ENCODE results near the gene ZNF76. TPM values are rescaled to one million over a fixed set of nuclear protein-coding genes. Genes with fewer than 3 reads are reported as not detected.

ZNF76 gene
- total RNA-seq, 2 experiments from 2014 or later = 39.4 to 41.6 TPM

- Mint-ChIP-seq H3K9me3 (ENCODE audit: insufficient read depth) (no peaks in the 10 kb centered on the region), H3K27me3 (ENCODE audit: low read depth) (no peaks in the 10 kb centered on the region), H3K36me3 (ENCODE audit: low read depth) (no peaks in the 10 kb centered on the region), H3K4me3 (no peak overlapping the region), H3K4me1 (ENCODE audit: low read depth) (peaks cover 3% of the 10 kb centered on the region), H3K27ac (no peak overlapping the region)
- no peak for ATAC-seq
- ChIA-PET CTCF (interaction anchor here (1.3 to 4.0 kb wide), 2 partner anchors 100 to 252 kb away, joined by 5 to 31 read pairs; no protein-coding TSS in a partner anchor), POLR2A (no interaction called here)
- DNase-seq = no peak
Observed at GRCh38 chr6:35238843-35239289, 20.7 kb upstream of the ZNF76 start.

GRCh38 chr6:35239581-35239980 is 20.0 kb upstream of the ZNF76 start:
- no peak for DNase-seq

GRCh38 chr6:35240838-35241801 is 18.4 kb upstream of the ZNF76 start:
- no peak overlapping the region for H3K4me3 Mint-ChIP-seq
- CTCF ChIA-PET = interaction anchor here (0.5 to 4.0 kb wide), 51 partner anchors 8 to 628 kb away, joined by 3 to 54 read pairs (median 4); partner anchors contain the start of gene ZNF76

More at GRCh38 chr6:35239581-35239980, 20.0 kb upstream of the ZNF76 start:
- Mint-ChIP-seq H3K4me1 (ENCODE audit: low read depth) (peaks cover 3% of the 10 kb centered on the region), H3K27me3 (ENCODE audit: low read depth) (no peaks in the 10 kb centered on the region), H3K36me3 (ENCODE audit: low read depth) (no peaks in the 10 kb centered on the region), H3K4me3 (no peak overlapping the region), H3K9me3 (ENCODE audit: insufficient read depth) (no peaks in the 10 kb centered on the region), H3K27ac (no peak overlapping the region)
- ChIA-PET CTCF (interaction anchor here (0.6 to 4.0 kb wide), 13 partner anchors 9 to 784 kb away, joined by 3 to 54 read pairs (median 5); no protein-coding TSS in a partner anchor), POLR2A (no interaction called here)
- ATAC-seq = no peak

GRCh38 chr6:35242486-35242885 is 17.0 kb upstream of the ZNF76 start:
- CTCF ChIA-PET = interaction anchor here (0.8 to 4.0 kb wide), 7 partner anchors 11 to 255 kb away, joined by 4 to 31 read pairs (median 13); no protein-coding TSS in a partner anchor
- no peak overlapping the region for H3K4me3 Mint-ChIP-seq
- H3K9me3 Mint-ChIP-seq (ENCODE audit: insufficient read depth) = no peaks in the 10 kb centered on the region
- POLR2A ChIA-PET = no interaction called here
- H3K27me3 Mint-ChIP-seq (ENCODE audit: low read depth) = no peaks in the 10 kb centered on the region
- peaks cover 3% of the 10 kb centered on the region for H3K4me1 Mint-ChIP-seq (ENCODE audit: low read depth)
- ATAC-seq = no peak
- H3K36me3 Mint-ChIP-seq (ENCODE audit: low read depth) = no peaks in the 10 kb centered on the region
- no peak for DNase-seq
- no peak overlapping the region for H3K27ac Mint-ChIP-seq

More at GRCh38 chr6:35240838-35241801, 18.4 kb upstream of the ZNF76 start:
- Mint-ChIP-seq H3K27ac (no peak overlapping the region), H3K27me3 (ENCODE audit: low read depth) (no peaks in the 10 kb centered on the region), H3K9me3 (ENCODE audit: insufficient read depth) (no peaks in the 10 kb centered on the region), H3K36me3 (ENCODE audit: low read depth) (no peaks in the 10 kb centered on the region), H3K4me1 (ENCODE audit: low read depth) (peaks cover 3% of the 10 kb centered on the region)
- ATAC-seq = peak; percentile 86
- POLR2A ChIA-PET = interaction anchor here (0.6 to 1.6 kb wide), 3 partner anchors 10 to 427 kb away, joined by 3 to 4 read pairs (median 4); no protein-coding TSS in a partner anchor
- peak; percentile 82 for DNase-seq

- no peak overlapping the region for H3K27ac Mint-ChIP-seq
- ATAC-seq (no peak), DNase-seq (no peak)
- ChIA-PET POLR2A (no interaction called here), CTCF (interaction anchor here (0.8 to 4.0 kb wide), 5 partner anchors 12 to 104 kb away, joined by 4 to 31 read pairs (median 5); no protein-coding TSS in a partner anchor)
- H3K36me3 Mint-ChIP-seq (ENCODE audit: low read depth) = no peaks in the 10 kb centered on the region
- no peaks in the 10 kb centered on the region for H3K27me3 Mint-ChIP-seq (ENCODE audit: low read depth)
- H3K4me3 Mint-ChIP-seq = no peak overlapping the region
- no peaks in the 10 kb centered on the region for H3K9me3 Mint-ChIP-seq (ENCODE audit: insufficient read depth)
- H3K4me1 Mint-ChIP-seq (ENCODE audit: low read depth) = peaks cover 8% of the 10 kb centered on the region
Observed at GRCh38 chr6:35242906-35243305, 16.6 kb upstream of the ZNF76 start.

- Mint-ChIP-seq H3K36me3 (ENCODE audit: low read depth) (no peaks in the 10 kb centered on the region), H3K27me3 (ENCODE audit: low read depth) (no peaks in the 10 kb centered on the region), H3K4me3 (no peak overlapping the region), H3K27ac (no peak overlapping the region), H3K4me1 (ENCODE audit: low read depth) (peaks cover 12% of the 10 kb centered on the region), H3K9me3 (ENCODE audit: insufficient read depth) (no peaks in the 10 kb centered on the region)
- no peak for DNase-seq
- POLR2A ChIA-PET = no interaction called here
- ATAC-seq = no peak
- CTCF ChIA-PET = interaction anchor here (1.4 kb wide), 1 partner anchor 15 kb away, joined by 4 read pairs; no protein-coding TSS in a partner anchor
Observed at GRCh38 chr6:35243386-35243958, 16.1 kb upstream of the ZNF76 start.

GRCh38 chr6:35244551-35244950 is 15.0 kb upstream of the ZNF76 start:
- no peak overlapping the region for H3K4me3 Mint-ChIP-seq
- no peaks in the 10 kb centered on the region for H3K36me3 Mint-ChIP-seq (ENCODE audit: low read depth)
- ChIA-PET CTCF (interaction anchor here (1.8 kb wide), 1 partner anchor 38 kb away, joined by 5 read pairs; no protein-coding TSS in a partner anchor), POLR2A (no interaction called here)
- no peak overlapping the region for H3K27ac Mint-ChIP-seq
- ATAC-seq (no peak), DNase-seq (no peak)
- H3K4me1 Mint-ChIP-seq (ENCODE audit: low read depth) = peaks cover 19% of the 10 kb centered on the region
- no peaks in the 10 kb centered on the region for H3K27me3 Mint-ChIP-seq (ENCODE audit: low read depth)
- H3K9me3 Mint-ChIP-seq (ENCODE audit: insufficient read depth) = no peaks in the 10 kb centered on the region

- Mint-ChIP-seq H3K9me3 (ENCODE audit: insufficient read depth) (no peaks in the 10 kb centered on the region), H3K36me3 (ENCODE audit: low read depth) (peaks cover 2% of the 10 kb centered on the region), H3K4me3 (no peak overlapping the region), H3K27me3 (ENCODE audit: low read depth) (no peaks in the 10 kb centered on the region), H3K27ac (peak overlapping the region; percentile 40), H3K4me1 (ENCODE audit: low read depth) (peaks cover 18% of the 10 kb centered on the region)
- DNase-seq (no peak), ATAC-seq (no peak)
- ChIA-PET POLR2A (interaction anchor here (0.9 kb wide), 1 partner anchor 12 kb away, joined by 3 read pairs; the partner anchor contains the start of gene ZNF76), CTCF (interaction anchor here (2.9 to 3.1 kb wide), 2 partner anchors 8 to 11 kb away, joined by 13 to 16 read pairs; partner anchors contain the start of gene ZNF76)
Observed at GRCh38 chr6:35247642-35248231, 11.8 kb upstream of the ZNF76 start.

GRCh38 chr6:35248300-35248699 is 11.2 kb upstream of the ZNF76 start:
- no peaks in the 10 kb centered on the region for H3K27me3 Mint-ChIP-seq (ENCODE audit: low read depth)
- H3K9me3 Mint-ChIP-seq (ENCODE audit: insufficient read depth) = no peaks in the 10 kb centered on the region
- H3K4me3 Mint-ChIP-seq = no peak overlapping the region
- ATAC-seq = no peak
- ChIA-PET POLR2A (interaction anchor here (0.9 kb wide), 1 partner anchor 11 kb away, joined by 3 read pairs; the partner anchor contains the start of gene ZNF76), CTCF (interaction anchor here (2.9 to 3.1 kb wide), 2 partner anchors 8 to 10 kb away, joined by 13 to 16 read pairs; partner anchors contain the start of gene ZNF76)
- no peak for DNase-seq
- H3K27ac Mint-ChIP-seq = peak overlapping the region; percentile 40
- peaks cover 2% of the 10 kb centered on the region for H3K36me3 Mint-ChIP-seq (ENCODE audit: low read depth)
- peaks cover 18% of the 10 kb centered on the region for H3K4me1 Mint-ChIP-seq (ENCODE audit: low read depth)

- no peak overlapping the region for H3K4me3 Mint-ChIP-seq
- no peak for DNase-seq
- ChIA-PET POLR2A (interaction anchor here (0.6 to 0.9 kb wide), 2 partner anchors 10 to 192 kb away, joined by 3 to 6 read pairs; partner anchors contain the start of gene ZNF76), CTCF (interaction anchor here (0.7 to 3.1 kb wide), 3 partner anchors 9 to 247 kb away, joined by 3 to 16 read pairs (median 13); partner anchors contain the start of gene ZNF76)
- no peak for ATAC-seq
- peak overlapping the region; percentile 27 for H3K27ac Mint-ChIP-seq
- H3K9me3 Mint-ChIP-seq (ENCODE audit: insufficient read depth) = no peaks in the 10 kb centered on the region
- peaks cover 18% of the 10 kb centered on the region for H3K4me1 Mint-ChIP-seq (ENCODE audit: low read depth)
- no peaks in the 10 kb centered on the region for H3K27me3 Mint-ChIP-seq (ENCODE audit: low read depth)
- H3K36me3 Mint-ChIP-seq (ENCODE audit: low read depth) = peaks cover 2% of the 10 kb centered on the region
Observed at GRCh38 chr6:35248965-35249364, 10.6 kb upstream of the ZNF76 start.

GRCh38 chr6:35251949-35252348 is 7.6 kb upstream of the ZNF76 start:
- Mint-ChIP-seq H3K4me1 (ENCODE audit: low read depth) (peaks cover 18% of the 10 kb centered on the region), H3K4me3 (no peak overlapping the region), H3K27ac (no peak overlapping the region), H3K27me3 (ENCODE audit: low read depth) (no peaks in the 10 kb centered on the region), H3K9me3 (ENCODE audit: insufficient read depth) (no peaks in the 10 kb centered on the region), H3K36me3 (ENCODE audit: low read depth) (peaks cover 2% of the 10 kb centered on the region)
- ATAC-seq (no peak), DNase-seq (no peak)
- ChIA-PET POLR2A (no interaction called here), CTCF (interaction anchor here (1.0 kb wide), 1 partner anchor 11 kb away, joined by 4 read pairs; no protein-coding TSS in a partner anchor)

All from activated CD8-positive, alpha-beta T cell treated with anti-CD3 and anti-CD28 coated beads, Interleukin-2, amount 10 ng/mL, durations not matched to agents 7 days and 5 days (primary cell).